Prostate gland (tissue), 2 donors: ENCODE results near the gene MYLK.

ENCODE experiments used
- CTCF ChIP-seq, 4 experiments: fragments of 200-600 bp in 2 of 4; fragments of 450-650 bp in 2 of 4; sonication (generic) in 2 of 4; IDR thresholded peaks; 1 replicate in 3 of 4; 2 replicates in 1 of 4; pipeline ENCODE4 v1.5.1; 2016 to 2019; ENCODE audit warnings: antibody characterized with exemption in 4 of 4, mild to moderate bottlenecking in 2 of 4, moderate library complexity in 2 of 4
- POLR2A ChIP-seq: fragments of 450-650 bp; IDR thresholded peaks from one replicate; pipeline ENCODE4 v1.6.1; 2016; ENCODE audit warnings: antibody characterized with exemption, mild to moderate bottlenecking
- POLR2AphosphoS5 ChIP-seq: sonication (generic); formaldehyde crosslinking; IDR thresholded peaks from one replicate; pipeline ENCODE4 v1.6.1; 2017; ENCODE audit warnings: antibody characterized with exemption

- TF ChIP-seq CTCF (IDR thresholded peaks at IDR 0.05): no peak
- no peak for TF ChIP-seq POLR2A
- no peak for TF ChIP-seq POLR2AphosphoS5
These were observed 43.2 kb downstream of the MYLK start for GRCh38 chr3:123840961-123841360.
